Dendritic cell treated with granulocyte-macrophage colony-stimulating factor and Interleukin-4, amounts not matched to agents 40 ng/mL and 50 ng/mL, for 4 days (primary cell): ENCODE measurements around the gene DTNBP1.
A peak's percentile ranks its signal among the peaks of the same experiment; 100 is the strongest.

Experiments
- H3K27ac Mint-ChIP-seq: one replicate; pipeline ENCODE4 v1.8.0; 2022; ENCODE audit warnings: mild to moderate bottlenecking, mixed read lengths
- H3K27me3 Mint-ChIP-seq: one replicate; pipeline ENCODE4 v1.8.0; 2022; ENCODE audit warnings: mild to moderate bottlenecking, mixed read lengths
- H3K36me3 Mint-ChIP-seq: one replicate; pipeline ENCODE4 v1.8.0; 2022; ENCODE audit warnings: low read depth, mixed read lengths
- H3K4me1 Mint-ChIP-seq: one replicate; pipeline ENCODE4 v1.8.0; 2022; ENCODE audit warnings: low read depth, mixed read lengths
- H3K4me3 Mint-ChIP-seq: one replicate; pipeline ENCODE4 v1.8.0; 2022; ENCODE audit warnings: mild to moderate bottlenecking, moderate library complexity, mixed read lengths
- H3K9me3 Mint-ChIP-seq: one replicate; pipeline ENCODE4 v1.8.0; 2022; ENCODE audit warnings: mixed read lengths
- intact Hi-C: fragments of 100-400 bp; cut with micrococcal nuclease; formaldehyde crosslinking; loops from one replicate; pipeline ENCODE4 v1.15.0; 2022

DTNBP1 gene

DNA sequence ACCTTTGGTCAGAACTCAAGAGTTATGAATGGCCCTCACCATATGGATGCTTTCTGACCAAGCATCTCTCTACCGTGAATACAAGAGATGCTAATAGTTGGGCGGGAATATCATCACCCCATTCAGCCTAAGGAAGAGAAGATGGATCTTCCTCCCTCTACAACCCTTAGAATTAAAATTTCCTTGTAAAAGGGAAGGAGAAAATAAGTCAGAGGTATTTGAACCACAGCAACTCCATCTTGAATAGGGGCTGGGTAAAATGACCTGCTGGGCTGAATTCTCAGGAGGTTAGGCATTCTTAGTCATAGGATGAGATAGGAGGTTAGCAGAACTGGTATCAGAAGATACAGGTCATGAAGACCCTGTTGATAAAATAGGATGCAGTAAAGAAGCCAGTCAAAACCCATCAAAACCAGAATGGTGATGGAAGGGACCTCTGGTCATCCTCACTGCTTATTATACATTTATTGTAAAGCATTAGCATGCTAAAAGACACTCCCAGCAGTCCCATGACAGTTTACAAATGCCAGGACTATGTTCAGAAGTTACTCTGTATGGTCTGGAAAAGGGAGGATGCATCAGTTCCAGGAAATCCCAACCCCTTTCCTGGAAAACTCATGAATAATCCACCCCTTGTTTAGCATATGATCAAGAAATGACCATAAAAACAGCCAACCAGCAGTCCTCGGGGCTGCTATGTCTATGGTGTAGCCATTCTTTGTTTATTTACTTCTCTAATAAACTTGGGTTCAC lies 101.2 kb downstream of the DTNBP1 start:
- Mint-ChIP-seq H3K36me3 (no peaks in the 10 kb centered on the region), H3K4me1 (peaks cover 21% of the 10 kb centered on the region), H3K9me3 (no peaks in the 10 kb centered on the region), H3K27ac (no peak overlapping the region), H3K27me3 (no peaks in the 10 kb centered on the region), H3K4me3 (no peak overlapping the region)
- intact Hi-C loops = no loop called here

DNA sequence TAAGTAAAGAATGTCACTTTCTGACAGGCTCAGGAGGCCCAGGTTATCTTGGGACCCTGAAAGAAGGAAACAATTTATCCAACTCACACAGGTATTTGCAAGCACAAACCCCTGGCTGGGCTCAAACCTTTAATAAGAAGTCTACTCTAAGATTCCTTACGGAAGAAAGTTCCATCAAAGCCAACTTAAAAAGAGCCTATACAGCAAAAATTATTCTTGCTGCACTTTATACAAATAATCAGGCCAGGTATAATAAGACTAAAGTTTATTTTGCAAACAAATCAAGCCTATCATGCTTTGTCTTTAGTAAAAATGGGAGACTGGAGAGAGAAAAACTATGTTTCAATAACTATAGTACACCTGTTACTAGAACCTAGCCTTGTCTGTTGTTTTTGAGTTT lies 102.1 kb downstream of the DTNBP1 start:
- Mint-ChIP-seq H3K27ac (no peak overlapping the region), H3K27me3 (no peaks in the 10 kb centered on the region), H3K4me1 (peaks cover 26% of the 10 kb centered on the region), H3K4me3 (no peak overlapping the region), H3K36me3 (no peaks in the 10 kb centered on the region), H3K9me3 (no peaks in the 10 kb centered on the region)
- intact Hi-C loops = no loop called here

DNA sequence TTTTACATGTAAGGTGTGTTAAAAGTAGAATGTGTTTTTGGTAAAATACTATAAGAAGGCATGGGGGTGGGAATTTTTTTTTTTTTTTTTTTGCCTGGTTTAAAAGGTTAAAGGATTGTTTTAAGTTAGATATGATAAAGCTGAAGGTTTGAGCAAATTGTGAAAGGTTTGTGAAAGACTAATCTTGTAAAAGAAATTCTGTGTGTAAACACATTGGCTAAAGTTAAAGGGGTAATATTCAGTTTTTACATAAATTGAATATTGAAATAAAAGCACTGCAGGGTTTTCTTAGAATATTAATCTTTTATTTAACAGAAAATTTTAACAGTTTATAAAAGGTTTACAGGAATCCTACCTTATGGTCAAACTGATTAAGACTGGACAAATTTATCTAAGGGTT lies 105.7 kb downstream of the DTNBP1 start:
- intact Hi-C loops = no loop called here
- Mint-ChIP-seq H3K4me3 (no peak overlapping the region), H3K27me3 (no peaks in the 10 kb centered on the region), H3K36me3 (peaks cover 8% of the 10 kb centered on the region), H3K9me3 (peaks cover 8% of the 10 kb centered on the region), H3K4me1 (peaks cover 41% of the 10 kb centered on the region), H3K27ac (peak overlapping the region; percentile 53)

DNA sequence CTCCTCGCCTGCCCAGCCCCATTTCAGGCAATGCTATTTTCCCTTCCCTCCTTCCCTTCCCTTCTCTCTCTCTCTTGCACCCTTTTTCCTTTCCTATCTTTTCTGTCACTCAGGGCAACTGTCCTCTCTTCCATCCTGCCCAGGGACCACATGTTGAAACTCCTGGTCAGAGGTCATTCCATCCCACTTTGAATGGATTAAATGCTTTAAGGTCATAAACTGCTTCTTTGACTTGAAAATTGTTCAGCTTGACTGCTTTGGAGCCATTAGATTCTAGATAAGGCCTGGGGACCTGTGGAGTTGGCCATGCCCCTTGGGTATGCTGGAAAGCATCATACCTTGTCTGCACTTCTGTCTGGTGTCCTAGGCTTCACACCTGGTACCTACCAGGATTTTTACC lies 106.1 kb downstream of the DTNBP1 start:
- Mint-ChIP-seq H3K9me3 (peaks cover 8% of the 10 kb centered on the region), H3K27me3 (no peaks in the 10 kb centered on the region), H3K4me3 (no peak overlapping the region), H3K36me3 (peaks cover 12% of the 10 kb centered on the region), H3K27ac (peak overlapping the region; percentile 53), H3K4me1 (peaks cover 44% of the 10 kb centered on the region)
- intact Hi-C loops = no loop called here

DNA sequence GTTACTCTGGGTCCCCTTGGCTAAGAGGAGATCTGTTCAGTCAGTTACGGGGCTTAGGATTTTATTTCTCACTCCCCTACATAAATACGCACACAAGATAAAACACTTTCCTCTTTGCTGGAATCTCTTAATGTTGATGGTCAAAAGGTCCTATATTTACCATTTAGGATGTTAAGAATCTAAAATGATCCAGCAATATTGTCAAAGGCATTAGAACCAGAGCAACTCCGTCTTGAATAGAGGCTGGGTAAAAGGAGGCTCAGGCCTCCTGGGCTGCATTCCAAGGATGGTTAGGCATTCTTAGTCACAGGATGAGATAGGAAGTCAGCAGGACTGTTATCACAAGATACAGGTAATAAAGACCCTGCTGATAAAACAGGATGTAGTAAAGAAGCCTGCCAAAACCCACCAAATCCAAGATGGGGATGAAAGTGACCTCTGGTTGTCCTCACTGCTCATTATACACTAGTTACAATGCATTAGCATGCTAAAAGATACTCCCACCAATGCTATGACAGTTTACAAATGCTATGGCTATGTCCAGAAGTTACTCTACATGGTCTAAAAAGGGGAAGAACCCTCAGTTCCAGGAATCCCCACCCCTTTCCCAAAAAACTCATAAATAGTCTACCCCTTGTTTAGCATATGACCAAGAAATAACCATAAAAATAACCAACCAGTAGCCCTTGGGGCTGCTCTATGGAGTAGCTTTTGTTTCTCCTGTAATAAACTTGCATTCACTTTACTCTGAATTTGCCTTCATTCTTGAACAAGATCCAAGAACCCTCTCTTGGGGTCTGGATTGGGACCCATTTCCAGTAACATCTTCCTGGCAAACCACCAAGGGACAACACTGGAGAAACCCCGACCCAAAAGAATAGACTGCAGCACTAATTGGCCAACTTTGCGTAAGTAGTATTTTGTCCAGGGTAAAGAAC lies 107.5 kb downstream of the DTNBP1 start:
- intact Hi-C loops = no loop called here
- H3K27me3 Mint-ChIP-seq = no peaks in the 10 kb centered on the region
- no peak overlapping the region for H3K4me3 Mint-ChIP-seq
- H3K36me3 Mint-ChIP-seq = peaks cover 18% of the 10 kb centered on the region
- H3K27ac Mint-ChIP-seq = peak overlapping the region; percentile 79
- H3K9me3 Mint-ChIP-seq = peaks cover 8% of the 10 kb centered on the region
- H3K4me1 Mint-ChIP-seq = peaks cover 58% of the 10 kb centered on the region

DNA sequence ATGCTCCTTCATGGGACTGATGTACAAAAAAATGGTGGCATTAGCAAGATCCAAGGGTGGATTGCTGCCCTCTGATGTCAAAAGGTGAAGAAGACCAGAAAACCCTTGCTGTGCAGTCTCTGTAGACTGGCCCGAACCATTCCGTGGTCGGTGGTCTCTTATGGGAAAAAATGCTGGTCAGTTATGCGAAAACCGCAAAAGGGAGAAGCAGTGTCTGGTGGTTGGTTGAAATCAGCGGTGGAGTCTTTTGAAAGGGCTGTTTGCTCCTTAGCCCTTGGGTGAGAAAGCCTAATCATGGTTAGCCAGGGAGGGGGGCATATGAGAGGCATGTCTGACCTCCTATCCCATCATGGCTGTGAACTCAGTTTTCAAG lies 108.1 kb downstream of the DTNBP1 start:
- Mint-ChIP-seq H3K4me1 (peaks cover 61% of the 10 kb centered on the region), H3K27ac (peak overlapping the region; percentile 79), H3K27me3 (no peaks in the 10 kb centered on the region), H3K36me3 (peaks cover 18% of the 10 kb centered on the region), H3K4me3 (no peak overlapping the region), H3K9me3 (peaks cover 8% of the 10 kb centered on the region)
- intact Hi-C loops = no loop called here

DNA sequence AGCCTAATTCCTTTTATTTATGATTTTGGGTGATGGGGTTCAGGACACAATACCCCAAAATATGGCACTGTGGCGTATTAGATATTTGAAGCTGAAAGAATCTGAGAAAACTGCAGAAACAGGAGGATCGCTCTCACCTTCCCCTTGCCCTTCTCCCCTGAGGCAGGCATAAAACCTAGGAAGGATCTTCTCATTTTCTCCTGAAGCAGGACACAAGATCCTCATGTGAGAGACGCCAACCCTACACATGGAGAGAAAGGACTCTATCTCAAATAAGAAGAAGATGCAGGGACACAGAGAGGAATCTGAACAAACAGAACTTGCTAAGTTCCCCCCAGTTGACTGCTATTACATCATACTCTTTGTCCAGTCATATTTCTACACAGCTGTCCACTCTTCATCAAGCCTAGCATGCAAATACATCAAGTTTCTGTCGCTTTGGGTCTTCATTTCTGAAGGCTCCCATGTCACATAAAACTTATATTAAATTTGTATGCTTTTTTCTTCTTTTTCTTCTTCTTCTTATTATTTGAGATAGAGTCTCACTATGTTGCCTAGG lies 109.0 kb downstream of the DTNBP1 start:
- Mint-ChIP-seq H3K4me1 (peaks cover 69% of the 10 kb centered on the region), H3K36me3 (peaks cover 18% of the 10 kb centered on the region)

DNA sequence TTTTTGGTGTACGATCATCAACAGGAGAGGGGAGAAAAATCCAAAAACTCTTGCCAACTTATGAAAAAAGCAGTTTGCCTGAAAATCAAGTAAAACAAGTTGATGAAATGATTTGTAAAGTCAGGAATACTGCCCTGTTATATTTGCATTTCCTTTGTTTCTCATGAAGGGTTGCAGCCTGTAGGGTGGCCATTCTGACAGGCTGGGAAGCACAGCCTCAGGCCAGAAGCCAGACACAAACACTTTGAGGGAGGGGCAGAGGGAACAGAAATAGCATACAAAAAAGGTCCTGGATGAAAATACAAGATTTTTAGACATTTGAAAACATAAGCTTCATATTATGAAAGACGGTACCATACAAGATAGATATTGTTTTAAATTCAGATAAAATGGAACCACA lies 109.8 kb downstream of the DTNBP1 start:
- Mint-ChIP-seq H3K27ac (no peak overlapping the region), H3K36me3 (peaks cover 18% of the 10 kb centered on the region), H3K4me3 (no peak overlapping the region), H3K27me3 (no peaks in the 10 kb centered on the region), H3K9me3 (peaks cover 8% of the 10 kb centered on the region), H3K4me1 (peaks cover 74% of the 10 kb centered on the region)
- intact Hi-C loops = no loop called here

More for the DNA sequence above, 109.0 kb downstream of the DTNBP1 start:
- no peaks in the 10 kb centered on the region for H3K27me3 Mint-ChIP-seq
- H3K9me3 Mint-ChIP-seq = peaks cover 8% of the 10 kb centered on the region
- intact Hi-C loops = no loop called here
- H3K4me3 Mint-ChIP-seq = no peak overlapping the region
- H3K27ac Mint-ChIP-seq = peak overlapping the region; percentile 79

DNA sequence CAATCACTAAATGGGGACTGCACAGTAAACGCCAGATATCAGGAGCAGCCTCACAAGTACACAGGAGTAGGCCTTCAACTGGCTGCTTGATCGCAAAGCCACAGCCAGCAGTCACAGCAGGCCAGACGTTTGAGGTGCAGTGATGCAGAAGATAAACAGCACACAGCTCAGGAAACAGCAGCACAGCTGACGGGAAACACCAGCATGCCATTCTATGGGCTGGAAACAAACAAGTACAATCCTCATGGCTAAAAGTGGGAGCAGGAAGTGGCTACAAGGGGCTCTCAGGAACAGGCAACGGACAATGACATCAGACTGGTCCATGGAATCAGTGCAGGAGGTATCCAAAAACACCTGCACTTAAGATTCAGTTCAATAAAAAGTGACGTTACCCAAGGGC lies 111.0 kb downstream of the DTNBP1 start:
- peaks cover 70% of the 10 kb centered on the region for H3K4me1 Mint-ChIP-seq
- peaks cover 8% of the 10 kb centered on the region for H3K9me3 Mint-ChIP-seq
- no peak overlapping the region for H3K27ac Mint-ChIP-seq
- intact Hi-C loops = no loop called here
- no peak overlapping the region for H3K4me3 Mint-ChIP-seq
- H3K27me3 Mint-ChIP-seq = no peaks in the 10 kb centered on the region
- peaks cover 18% of the 10 kb centered on the region for H3K36me3 Mint-ChIP-seq

DNA sequence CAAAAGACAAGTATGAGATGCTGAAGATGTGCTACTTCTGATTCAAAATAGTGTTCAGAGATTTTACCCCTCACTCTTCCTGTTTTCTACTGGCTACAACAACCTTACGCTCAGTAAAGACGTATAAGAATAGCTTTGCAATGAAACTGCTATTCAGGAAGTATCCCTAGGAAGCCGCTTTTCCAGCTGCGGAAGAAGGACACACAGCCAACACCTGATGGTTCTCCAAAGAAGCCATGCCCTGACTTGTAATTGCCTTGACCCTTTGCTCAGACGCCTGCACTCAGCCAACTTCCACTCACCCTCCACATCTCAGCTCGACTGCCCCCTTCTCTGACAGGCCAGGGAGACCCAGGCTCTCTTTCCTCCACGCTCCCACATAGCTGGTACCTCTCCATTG lies 111.6 kb downstream of the DTNBP1 start:
- Mint-ChIP-seq H3K36me3 (peaks cover 18% of the 10 kb centered on the region), H3K27ac (no peak overlapping the region), H3K27me3 (no peaks in the 10 kb centered on the region), H3K9me3 (peaks cover 8% of the 10 kb centered on the region), H3K4me3 (no peak overlapping the region), H3K4me1 (peaks cover 64% of the 10 kb centered on the region)
- intact Hi-C loops = no loop called here

DNA sequence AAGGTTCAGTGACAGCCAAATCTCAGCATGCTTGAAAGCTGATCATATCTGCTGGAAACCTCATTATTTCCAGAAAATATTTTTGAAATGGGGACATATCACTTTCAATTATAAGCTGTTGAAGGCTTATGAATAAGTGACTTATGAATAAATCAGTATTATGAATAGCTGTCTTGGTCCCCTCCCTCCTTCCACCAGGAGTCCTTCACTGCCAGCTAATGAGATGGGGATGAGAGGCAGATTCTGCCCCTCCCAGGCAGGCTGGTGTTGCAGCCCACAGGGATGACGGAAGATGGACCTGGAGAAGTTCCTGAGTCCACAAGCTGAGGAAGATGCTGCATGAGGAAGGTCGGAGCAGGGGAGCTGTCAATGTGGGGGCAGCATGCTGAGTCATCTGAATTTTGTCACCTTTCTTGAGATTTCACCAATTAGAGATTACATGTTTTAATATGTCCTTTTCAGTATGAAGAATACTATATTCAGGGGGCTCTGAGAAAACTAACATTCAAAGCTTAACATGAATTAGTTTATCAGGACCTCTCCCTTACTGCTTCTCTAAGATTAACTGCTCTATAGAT lies 112.2 kb downstream of the DTNBP1 start:
- Mint-ChIP-seq H3K27me3 (no peaks in the 10 kb centered on the region), H3K9me3 (peaks cover 8% of the 10 kb centered on the region), H3K4me1 (peaks cover 62% of the 10 kb centered on the region), H3K36me3 (peaks cover 18% of the 10 kb centered on the region), H3K4me3 (no peak overlapping the region), H3K27ac (no peak overlapping the region)
- intact Hi-C loops = no loop called here

DNA sequence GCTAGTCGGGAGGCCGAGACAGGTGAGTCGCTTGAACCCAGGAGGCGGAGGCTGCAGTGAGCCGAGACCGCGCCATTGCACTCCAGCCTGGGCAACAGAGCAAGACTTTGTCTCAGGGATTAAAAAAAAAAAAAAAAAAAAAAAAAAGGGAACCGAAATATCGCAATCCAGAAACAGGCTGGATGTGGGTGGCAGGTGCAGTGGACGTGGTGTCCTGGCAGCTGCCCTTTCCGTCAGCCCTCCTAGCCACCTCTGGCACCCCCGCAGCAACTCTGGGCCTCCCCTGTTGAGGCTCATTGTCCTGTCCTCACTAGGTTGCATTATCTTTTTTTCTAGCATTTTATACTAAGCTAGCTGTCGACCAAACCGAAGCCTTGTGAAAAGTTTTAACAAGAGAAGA lies 113.5 kb downstream of the DTNBP1 start:
- Mint-ChIP-seq H3K27ac (peak overlapping the region; percentile 43), H3K27me3 (no peaks in the 10 kb centered on the region), H3K36me3 (peaks cover 16% of the 10 kb centered on the region), H3K9me3 (peaks cover 5% of the 10 kb centered on the region), H3K4me3 (no peak overlapping the region), H3K4me1 (peaks cover 49% of the 10 kb centered on the region)
- intact Hi-C loops = no loop called here

DNA sequence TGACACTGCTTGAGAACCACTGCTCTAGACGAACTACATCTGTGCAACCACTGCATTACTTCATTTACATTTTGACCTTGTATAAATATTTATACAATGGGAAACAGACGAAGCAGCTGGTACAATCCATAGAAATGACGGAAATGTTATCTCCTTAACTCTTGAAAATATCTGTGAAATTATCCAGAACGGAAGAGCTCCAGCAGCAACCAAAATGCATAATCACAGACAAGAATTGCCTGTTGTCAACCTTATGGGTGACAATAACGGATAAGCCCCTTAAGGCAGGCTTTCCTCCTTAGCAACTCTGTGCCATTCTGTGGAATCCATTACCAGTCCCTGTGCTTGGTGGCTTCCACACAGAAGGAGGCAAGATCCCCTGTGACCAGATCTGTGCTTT lies 115.4 kb downstream of the DTNBP1 start:
- Mint-ChIP-seq H3K4me3 (no peak overlapping the region), H3K36me3 (peaks cover 21% of the 10 kb centered on the region), H3K4me1 (peaks cover 43% of the 10 kb centered on the region), H3K27me3 (no peaks in the 10 kb centered on the region), H3K27ac (no peak overlapping the region), H3K9me3 (peaks cover 14% of the 10 kb centered on the region)
- intact Hi-C loops = no loop called here

DNA sequence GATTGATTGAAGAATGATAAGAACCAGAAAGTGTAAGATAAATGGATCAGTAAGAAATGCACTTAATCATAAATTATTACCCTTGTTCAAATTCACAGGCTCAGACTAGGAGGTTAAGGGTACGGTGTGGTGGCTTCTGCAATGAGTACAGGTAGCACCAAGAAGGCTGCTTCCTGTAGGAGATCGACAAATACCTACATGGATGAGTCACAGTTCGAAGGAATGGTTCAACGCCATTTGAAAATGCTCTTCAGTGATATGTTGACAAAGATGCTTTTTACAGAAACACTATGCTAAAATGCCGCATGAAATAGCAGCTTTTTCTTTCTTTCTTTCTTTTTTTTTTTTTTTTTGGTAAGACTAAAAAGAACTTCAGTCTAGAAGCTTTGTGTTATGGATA lies 116.2 kb downstream of the DTNBP1 start:
- intact Hi-C loops = no loop called here
- no peak overlapping the region for H3K27ac Mint-ChIP-seq
- H3K9me3 Mint-ChIP-seq = peaks cover 14% of the 10 kb centered on the region
- peaks cover 38% of the 10 kb centered on the region for H3K4me1 Mint-ChIP-seq
- peaks cover 16% of the 10 kb centered on the region for H3K36me3 Mint-ChIP-seq
- H3K27me3 Mint-ChIP-seq = no peaks in the 10 kb centered on the region
- H3K4me3 Mint-ChIP-seq = no peak overlapping the region
